ENCODE results near the gene THBD.

THBD gene, protein sequence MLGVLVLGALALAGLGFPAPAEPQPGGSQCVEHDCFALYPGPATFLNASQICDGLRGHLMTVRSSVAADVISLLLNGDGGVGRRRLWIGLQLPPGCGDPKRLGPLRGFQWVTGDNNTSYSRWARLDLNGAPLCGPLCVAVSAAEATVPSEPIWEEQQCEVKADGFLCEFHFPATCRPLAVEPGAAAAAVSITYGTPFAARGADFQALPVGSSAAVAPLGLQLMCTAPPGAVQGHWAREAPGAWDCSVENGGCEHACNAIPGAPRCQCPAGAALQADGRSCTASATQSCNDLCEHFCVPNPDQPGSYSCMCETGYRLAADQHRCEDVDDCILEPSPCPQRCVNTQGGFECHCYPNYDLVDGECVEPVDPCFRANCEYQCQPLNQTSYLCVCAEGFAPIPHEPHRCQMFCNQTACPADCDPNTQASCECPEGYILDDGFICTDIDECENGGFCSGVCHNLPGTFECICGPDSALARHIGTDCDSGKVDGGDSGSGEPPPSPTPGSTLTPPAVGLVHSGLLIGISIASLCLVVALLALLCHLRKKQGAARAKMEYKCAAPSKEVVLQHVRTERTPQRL

GRCh38 chr20:23049201-23050075, at the start of gene THBD:
TSS of gene THBD (minus strand) at chr20:23049672. CDS start at chr20:23049504, 168 bp downstream.
- DNase-seq = peak; percentile 12

- DNase-seq = no peak
Observed at GRCh38 chr20:23097636-23098580, 48.4 kb upstream of the THBD start.

- DNase-seq = no peak
Observed at GRCh38 chr20:23096986-23097520, 47.6 kb upstream of the THBD start.

DNA sequence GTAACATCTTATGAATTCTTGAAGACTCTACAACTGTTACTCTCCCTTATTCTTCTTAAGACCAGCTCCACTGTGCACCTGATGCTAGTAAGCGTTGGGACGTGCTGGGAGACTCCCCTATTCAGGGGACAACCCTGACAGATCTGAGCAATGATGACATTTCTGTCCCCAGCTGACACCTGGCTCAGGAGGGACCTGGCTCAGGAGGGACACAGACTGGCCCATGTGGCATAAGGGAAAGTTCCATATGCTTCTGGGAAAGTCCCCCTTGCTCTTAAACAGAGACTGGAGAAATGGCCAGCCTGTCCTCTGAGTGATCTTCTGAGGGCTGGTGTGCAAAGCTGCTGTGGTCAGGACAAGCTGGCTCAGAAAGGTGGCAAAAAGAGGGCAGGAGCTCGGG, 46.6 kb upstream of the THBD start:
- no peak for DNase-seq

- DNase-seq = no peak
Observed at GRCh38 chr20:23095499-23095898, 46.0 kb upstream of the THBD start.

DNA sequence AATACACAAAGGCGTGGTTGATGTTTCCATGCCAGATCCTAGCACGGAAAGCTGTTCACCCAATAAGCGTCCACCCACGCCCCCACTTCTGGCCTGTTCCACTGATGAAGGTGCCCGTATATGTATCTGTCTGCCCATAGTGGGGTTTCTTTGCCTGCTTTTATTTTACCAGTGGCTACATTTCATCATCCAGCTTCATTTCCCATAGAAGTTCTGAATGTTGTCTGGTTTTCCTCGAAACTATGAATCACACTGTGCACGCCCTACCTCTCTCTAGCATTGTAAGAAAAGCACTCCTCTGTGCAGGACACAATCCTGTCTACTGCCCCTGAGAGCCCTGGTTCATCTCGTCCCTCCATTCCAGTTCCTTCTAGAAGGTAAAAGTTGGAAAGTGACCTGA, 45.5 kb upstream of the THBD start:
- no peak for DNase-seq

- DNase-seq = no peak
Observed at GRCh38 chr20:23094213-23094896, 44.9 kb upstream of the THBD start.

DNA sequence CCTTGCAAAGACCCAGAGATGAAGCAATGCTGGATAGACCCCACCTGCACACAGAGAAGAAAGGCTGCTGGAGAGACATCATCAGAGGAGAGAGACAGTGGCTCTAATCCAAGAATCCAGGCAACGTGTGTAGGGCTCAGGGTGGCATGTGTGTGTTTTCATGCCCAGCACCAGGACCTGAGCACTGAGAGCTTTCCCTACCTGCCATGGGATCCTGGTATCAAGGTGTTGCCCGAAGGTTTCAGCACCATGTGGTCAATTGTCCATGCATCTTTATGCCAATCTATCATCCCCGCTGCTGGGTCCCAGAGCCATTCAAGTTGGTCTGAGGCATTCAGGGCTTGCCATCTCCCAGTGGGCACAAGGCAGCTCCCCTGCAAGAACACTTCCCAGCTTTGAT, 44.1 kb upstream of the THBD start:
- no peak for DNase-seq

DNA sequence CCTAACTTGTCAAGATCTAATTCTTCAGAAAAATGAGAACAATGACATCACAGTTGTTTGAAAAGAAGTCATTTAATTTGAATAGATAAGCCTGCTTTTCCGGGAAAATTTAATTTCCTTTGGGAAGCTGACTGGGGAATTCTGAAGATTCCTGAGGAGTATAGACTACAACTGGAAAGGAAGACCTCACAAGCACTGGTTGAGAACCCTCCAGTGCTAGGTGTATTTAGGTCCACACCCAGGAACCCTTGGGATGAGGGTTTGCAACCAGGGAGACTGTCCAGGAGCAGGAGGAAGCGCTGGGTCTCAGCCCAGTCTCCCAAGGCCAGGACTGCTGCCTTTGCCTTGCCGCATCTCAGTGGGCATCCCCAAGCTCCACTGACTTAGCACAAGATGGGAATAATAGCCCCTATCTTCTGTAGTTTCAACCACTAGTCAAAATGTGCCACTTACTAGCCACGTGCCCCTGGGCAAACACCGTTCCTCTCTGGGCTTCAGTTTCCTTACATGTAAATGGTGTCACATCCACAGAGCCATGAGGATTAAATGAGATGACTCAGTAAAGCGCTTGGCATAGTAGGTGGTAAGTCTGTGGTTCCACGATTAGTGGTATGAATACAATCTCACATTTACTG, 43.5 kb upstream of the THBD start:
- DNase-seq = no peak

DNA sequence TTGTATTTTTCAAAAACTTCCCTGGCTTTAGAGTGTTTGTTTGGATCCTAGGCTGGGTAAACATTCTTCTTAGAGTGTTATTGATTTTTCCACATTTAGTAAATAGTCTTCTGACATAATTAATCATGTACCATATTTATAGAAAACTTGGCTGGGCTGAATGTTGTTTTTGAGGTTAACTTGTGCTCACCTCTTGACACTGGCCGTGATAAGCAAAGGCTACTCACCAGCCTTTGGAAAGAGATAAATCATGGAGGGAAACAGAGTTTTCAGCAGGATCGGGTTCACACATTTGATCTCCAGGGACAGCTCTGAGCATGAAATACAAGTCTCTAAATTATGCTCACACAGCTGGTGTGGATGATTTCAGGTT, 42.9 kb upstream of the THBD start:
- peak; percentile 3 for DNase-seq

- no peak for DNase-seq
Observed at GRCh38 chr20:23091721-23092383, 42.4 kb upstream of the THBD start.

GRCh38 chr20:23090878-23091277, 41.4 kb upstream of the THBD start:
- DNase-seq = no peak

DNA sequence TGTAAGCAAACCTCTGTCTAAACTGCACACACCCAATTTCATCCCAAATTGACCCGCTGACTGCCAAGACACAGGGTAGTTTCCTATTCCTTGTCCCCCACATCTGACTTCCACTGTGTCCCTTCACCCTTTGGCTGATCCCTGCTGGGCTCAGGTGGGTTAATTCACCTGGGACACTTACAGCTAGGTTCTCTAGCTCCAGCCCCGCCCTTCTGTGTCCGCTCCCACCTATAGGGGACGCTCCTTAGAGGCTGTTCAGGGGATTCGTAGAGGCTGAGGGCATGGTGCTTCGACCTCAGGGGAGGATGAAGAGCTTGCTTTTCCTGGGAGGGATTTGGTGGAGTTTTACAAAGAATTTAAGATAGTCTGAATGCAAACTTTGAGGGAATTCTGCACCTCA, 40.7 kb upstream of the THBD start:
- no peak for DNase-seq

DNA sequence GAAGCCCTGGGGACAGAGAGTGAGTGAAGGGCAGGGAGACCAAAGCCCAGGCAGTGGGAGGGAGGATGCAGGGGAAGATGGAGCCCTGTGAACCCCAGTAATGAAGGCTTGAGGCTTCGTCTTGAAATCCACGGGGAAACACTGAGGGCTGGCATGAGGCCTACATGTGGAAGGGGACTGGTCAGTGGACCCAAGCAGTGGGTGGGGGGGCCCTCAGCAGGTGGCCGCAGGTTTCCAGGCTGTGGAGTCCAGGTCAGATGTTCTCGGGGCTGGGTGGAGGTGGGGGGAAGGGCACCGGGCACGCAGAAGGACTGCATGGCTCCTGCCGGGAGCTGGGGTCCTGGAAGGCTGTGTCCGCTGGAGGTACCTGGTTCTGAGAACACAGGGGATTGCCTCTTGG, 39.4 kb upstream of the THBD start:
- no peak for DNase-seq

GRCh38 chr20:23087587-23088251, 38.2 kb upstream of the THBD start:
- no peak for DNase-seq

- DNase-seq = no peak
Observed at GRCh38 chr20:23086931-23087411, 37.5 kb upstream of the THBD start.

GRCh38 chr20:23086056-23086566, 36.6 kb upstream of the THBD start, which contains the start of gene CD93:
TSS of gene CD93 (minus strand) at chr20:23086324. CDS start at chr20:23086192, 132 bp downstream.
- peak; percentile 32 for DNase-seq

DNA sequence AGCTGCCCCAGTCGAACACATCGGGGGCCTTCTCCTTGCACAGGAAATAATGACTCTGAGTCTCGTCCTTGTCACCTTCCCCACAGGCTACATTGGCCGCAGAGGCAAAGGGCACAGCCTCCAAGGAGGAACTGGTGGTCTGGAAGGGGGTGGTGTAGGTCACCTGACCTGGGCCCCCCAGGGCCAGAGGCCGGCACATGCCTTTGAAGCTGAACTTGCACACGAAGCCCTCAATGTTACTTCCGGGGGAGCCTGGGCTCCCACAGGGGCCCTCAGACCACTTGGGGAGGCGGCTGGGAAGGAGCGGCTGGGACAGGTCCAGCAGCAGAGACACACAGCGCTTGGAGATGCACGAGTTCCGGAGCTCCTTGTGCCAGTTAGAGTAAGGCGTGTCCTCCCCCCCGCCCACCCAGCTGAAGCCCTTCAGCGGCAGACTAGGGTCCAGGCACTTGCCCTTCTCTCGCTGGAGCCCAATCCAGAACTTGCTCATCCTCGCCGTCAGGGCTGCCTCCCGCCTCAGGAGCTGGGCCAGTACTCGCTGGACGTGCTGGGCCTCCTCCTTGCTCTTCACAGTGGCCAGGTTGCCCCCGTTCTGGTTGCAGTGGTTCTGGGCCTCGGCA, 36.1 kb upstream of the THBD start:
- no peak for DNase-seq

- DNase-seq = no peak
Observed at GRCh38 chr20:23084845-23085365, 35.4 kb upstream of the THBD start.

Data from fibroblast of upper back skin (primary cell).